Suppressor macrophage treated with lipopolysaccharide for 4 hours (primary cell): ENCODE data around the gene GSTT2.
"Not testable (repeated sequence)": the region's sequence is repeated elsewhere in the genome, so short reads cannot be mapped to it uniquely, and the experiment has no call there.

Experiments
- DNase-seq: peaks from one replicate; pipeline ENCODE4 v3.0.0-alpha.2; 2020

The GSTT2 gene

DNA sequence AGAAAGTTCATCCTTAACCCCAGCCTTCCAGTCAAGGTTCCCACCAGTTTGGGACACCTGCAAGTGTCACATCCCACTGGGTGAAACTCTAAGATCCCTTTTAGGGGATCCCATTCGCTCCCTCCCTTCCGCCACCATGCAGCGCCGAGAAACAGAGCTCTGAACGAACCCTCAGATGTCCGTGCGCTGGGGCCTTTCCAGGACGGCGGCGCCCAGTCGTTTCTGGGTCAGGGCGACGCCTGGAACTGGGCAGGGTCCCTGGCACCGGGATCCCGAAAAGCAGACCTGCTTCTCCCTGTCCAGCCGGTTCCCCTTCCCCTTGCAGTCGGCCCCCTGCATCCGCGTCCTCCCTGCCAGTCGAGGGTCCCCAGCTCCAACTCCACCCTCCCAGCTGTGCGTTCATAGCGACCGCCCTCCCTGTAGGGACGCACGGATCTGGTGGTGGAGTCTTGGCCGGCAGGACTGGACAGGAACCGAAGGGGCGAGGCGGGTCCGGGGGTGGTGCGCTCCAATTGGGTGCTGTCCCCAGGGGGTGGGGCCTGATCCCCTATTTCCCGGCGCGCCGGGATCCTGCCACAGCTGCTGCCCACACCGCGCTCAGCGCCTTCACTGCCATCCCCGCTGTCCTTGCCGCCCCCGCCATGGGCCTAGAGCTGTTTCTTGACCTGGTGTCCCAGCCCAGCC lies at the start of gene GSTT2:
TSS of gene GSTT2 (plus strand) at position 578 of the 684 bp plus-strand sequence.
- not testable (repeated sequence) for DNase-seq

DNA sequence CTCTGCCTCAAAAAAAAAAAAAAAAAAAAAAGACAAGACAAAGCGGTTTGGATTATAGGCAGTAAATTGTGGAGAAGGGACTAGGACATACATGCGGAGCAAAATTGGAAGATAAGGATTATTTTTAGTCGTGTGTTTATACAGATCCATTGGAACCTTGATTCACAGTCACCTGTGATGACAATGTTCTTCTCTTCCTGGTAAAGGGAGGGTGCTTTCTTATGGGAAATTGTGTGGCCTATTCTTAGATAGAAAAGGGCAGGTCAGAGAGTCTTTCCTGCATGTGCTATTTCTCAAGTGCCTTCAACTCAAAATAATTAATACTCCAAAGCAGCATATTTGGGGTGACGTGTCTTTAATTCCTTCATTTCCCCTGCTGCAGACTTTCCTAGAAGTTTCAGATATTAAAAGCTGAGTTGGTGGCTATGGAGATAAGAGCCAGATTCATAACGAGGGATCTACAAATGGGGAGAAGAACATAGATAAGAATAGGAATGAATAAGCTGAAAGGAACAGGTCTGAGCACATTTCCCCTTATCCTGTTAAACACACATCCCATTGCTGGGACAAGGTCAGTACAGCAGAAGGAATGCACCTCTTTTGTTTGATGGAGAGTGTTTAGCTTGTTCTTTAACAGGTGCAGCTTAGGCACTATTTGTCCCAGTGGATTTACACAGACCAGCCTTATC lies 41.5 kb upstream of the GSTT2 start:
- DNase-seq, result no peak

DNA sequence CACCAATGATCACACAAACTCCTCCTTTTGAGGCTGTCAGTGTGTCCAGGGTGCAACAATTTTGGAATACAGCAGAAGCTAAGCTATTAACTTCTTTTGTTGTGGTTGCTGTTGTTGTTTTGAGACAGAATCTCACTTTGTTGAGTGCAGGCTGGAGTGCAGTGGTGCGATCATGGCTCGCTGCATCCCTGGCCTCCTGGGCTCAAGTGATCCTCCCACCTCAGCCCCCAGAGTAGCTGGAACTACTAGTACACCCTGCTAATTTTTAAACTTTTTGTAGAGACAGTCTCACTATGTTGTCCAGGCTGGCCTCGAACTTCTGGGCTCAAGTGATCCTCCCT lies 40.9 kb upstream of the GSTT2 start:
- DNase-seq, result no peak

DNA sequence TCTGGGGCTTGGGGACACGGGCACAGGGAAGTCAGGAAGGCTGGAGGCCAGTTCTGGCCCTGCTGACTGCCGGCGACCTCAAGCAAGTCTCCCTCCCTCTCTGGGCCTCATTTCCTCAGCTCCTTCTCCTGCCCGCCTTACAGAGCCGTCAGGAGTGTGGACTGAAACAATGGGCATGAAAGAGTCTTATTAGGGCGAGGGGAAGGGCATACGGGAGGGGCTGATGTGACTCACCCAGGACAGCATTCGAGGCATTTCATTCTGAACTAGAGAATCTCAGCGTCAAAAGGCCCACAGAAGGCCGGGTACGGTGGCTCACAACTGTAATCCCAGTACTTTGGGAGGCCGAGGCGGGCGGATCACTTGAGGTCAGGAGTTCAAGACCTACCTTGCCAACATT lies 39.8 kb upstream of the GSTT2 start:
- not testable (repeated sequence) for DNase-seq

DNA sequence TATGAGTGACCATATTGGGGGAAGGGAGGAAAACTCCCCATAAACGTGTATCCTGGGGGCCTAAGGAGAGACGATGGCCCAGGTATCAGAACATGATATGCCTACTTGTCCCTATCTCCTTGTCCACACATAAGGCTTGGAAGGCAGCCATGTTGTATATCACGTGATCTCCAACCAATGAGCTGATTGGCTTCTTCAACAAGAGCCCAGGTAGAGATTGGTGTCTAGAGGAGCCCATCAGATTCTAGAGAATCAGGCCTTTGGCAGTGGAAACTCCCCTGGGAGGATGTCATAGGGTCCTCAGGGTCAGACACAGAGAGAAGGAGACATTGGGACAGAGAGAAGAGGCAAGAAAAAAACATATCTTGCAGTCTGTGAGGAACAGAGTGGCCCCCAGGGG lies 32.5 kb upstream of the GSTT2 start:
- not testable (repeated sequence) for DNase-seq

DNA sequence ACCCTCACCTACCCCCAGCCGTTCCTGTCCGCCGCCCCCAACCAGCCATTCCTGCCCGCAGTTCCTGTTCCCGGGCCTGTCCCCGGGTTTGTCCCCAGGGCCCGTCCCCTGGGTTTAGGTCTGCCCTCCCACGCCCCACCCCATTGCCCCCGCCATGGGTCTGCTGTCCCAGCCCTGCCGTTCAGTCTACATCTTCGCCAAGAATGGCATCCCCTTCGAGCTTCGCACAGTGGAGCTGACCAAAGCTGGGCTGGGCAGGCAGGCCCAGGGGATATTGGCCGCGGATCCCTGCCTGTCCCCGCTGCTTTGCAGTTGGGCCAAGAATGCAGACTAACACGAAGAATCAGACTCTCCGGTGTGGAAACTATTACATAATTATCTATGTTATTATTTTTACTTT lies 30.2 kb upstream of the GSTT2 start:
- DNase-seq, result not testable (repeated sequence)

DNA sequence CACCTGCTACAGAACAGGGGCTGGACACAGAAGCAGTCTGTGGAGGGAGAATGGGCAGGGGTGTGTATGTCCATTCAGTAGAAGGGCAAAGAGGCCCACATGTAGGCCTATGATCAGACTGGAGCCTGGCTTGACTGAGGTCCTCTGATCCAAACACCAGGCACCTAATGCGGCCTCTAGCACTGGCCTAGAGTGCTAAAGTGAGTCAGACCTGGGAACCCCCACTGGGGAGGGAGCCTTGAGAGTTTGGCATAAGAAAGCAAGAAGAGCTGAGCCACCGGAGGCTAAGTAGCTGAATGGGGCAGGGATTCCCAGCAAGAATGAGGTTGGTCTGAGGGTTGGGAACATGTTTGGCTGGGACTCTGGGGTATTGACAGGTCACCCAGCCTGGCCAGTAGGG lies 28.6 kb upstream of the GSTT2 start:
- peak; percentile 6 for DNase-seq

DNA sequence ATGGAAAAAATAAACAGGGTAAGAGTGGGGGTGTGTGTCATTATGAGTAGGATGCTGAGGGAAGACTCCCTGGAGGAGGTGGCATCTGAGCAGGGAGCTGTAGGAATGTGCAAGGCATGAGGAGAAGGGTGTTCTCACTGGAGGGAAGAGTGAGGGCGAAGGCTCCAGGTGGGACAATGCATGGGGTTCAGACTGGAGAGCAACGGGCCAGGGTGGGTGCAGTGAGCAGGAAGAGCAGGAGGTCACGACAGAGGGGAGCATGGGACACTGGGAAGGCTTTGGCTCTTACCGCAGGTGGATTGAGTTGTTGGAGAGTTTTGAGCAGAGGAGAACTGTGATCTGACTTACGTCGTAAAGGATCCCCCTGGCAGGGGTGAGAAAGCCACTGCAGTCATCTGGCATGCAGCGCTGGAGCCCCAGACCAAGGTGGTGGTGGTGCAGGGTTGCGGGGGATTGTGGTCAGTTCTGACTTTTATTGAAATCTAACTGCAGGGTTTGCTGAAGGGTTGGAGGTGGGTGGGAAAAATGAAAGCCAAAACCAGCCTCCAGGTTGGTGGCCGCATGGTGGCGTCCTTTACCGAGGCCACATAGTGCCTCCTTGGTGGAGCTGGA lies 27.0 kb upstream of the GSTT2 start:
- DNase-seq, result not testable (repeated sequence)

DNA sequence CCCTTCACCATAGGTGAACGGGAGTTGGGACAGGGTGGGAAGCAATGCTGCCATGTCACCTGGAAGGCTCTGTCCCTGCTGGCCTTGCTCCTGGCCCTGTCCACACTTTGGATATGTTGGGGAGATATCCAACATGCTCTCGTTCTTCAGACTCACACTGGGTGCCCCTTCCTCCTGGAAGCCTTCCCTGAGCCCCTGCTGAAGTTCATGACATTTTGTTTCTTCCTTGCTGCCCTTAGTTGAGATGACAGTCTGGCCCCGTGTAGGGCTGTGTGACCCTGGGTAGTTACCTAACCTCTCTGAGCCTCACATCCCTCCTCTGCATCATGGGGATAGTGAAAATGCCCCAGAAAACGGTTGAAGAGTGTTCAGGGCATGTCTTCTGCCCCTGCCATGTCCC lies 26.4 kb upstream of the GSTT2 start:
- not testable (repeated sequence) for DNase-seq

DNA sequence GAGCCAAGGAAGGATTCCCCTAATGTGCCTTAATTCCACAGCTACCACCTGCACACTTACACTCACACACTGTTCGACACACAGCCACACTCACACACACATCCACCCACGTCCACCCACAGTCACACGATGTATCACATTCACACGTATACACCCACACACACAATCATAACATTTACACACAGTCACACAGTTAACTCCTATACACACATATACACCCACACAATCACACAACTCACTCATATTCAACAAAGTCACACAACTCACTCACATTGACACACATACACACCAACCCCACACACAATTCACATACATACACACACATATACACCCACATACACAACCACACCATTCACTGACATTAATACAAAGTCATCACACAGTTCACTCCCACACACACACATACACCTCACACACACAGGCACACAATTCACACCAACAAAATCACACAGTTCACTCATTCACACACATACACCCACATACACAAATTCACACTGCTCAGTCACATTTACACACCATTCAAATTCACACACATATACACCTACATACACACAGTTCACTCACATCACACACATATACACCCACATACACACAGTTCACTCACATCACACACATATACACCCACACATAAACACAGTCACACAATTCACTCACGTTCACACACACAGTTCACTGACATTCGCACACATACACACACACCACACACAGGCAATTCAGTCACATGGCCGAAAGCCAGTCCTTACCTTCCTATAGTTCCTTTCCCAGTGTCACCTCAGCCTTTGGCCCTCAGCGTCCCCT lies 25.5 kb upstream of the GSTT2 start:
- DNase-seq, result not testable (repeated sequence)

DNA sequence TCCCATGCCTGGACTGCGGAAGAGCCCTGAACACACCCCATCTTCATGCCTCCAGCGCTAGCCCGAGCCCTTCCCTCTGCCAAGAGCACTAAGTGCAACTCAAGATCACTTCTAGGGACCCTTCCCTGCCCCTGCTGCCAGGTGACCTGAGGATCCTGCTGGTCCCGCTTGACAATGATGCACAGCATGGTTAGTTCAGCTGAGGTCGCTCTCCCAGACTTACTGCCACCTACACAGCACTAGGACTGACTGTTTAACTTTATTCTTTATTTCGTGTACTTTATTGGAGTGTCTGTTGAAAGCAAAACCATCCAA lies 25.0 kb upstream of the GSTT2 start:
- not testable (repeated sequence) for DNase-seq

DNA sequence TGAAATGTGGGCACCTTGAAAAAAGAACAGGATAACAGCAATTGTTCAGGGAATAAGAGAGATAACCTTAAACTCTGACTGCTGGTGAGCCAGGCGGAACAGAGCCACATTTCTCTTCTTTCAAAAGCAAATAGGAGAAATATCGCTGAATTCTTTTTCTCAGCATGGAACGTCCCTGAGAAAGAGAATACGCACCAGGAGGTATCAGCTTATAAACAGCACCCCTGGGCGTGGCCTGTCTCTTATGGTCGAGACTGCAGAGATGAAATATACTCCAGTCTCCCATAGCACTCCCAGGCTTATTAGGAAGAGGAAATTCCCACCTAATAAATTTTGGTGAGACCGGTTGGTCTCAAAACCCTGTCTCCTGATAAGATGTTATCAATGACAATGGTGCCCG lies 24.0 kb upstream of the GSTT2 start:
- DNase-seq, result not testable (repeated sequence)

DNA sequence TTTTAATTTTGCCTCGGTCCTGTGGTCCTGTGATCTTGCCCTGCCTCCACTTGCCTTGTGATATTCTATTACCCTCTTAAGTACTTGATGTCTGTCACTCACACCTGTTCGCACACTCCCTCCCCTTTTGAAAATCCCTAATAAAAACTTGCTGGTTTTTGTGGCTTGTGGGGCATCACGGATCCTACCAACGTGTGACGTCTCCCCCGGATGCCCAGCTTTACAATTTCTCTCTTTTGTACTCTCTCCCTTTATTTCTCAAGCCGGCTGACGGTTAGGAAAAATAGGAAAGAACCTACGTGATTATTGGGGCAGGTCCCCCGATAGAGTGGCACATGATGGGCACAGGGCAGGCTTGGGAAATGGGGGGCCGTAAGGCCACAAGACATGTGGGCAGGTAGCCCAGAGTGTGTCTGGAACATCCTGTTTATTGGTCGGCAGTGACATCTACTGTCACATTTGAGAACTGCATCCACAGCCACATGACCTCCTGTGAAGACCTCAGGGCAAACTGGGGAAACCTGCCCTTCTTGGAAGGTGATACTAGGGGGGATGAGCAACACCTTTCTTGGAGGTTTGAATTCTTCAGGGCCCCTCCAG lies 23.5 kb upstream of the GSTT2 start:
- peak; percentile 82 for DNase-seq

DNA sequence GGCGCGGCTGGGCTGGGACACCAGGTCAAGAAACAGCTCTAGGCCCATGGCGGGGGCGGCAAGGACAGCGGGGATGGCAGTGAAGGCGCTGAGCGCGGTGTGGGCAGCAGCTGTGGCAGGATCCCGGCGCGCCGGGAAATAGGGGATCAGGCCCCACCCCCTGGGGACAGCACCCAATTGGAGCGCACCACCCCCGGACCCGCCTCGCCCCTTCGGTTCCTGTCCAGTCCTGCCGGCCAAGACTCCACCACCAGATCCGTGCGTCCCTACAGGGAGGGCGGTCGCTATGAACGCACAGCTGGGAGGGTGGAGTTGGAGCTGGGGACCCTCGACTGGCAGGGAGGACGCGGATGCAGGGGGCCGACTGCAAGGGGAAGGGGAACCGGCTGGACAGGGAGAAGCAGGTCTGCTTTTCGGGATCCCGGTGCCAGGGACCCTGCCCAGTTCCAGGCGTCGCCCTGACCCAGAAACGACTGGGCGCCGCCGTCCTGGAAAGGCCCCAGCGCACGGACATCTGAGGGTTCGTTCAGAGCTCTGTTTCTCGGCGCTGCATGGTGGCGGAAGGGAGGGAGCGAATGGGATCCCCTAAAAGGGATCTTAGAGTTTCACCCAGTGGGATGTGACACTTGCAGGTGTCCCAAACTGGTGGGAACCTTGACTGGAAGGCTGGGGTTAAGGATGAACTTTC lies 18.7 kb upstream of the GSTT2 start, which contains the start of gene GSTT2B:
TSS of gene GSTT2B (minus strand) at position 112 of the 688 bp plus-strand sequence. CDS start at position 48, 64 bp downstream.
- not testable (repeated sequence) for DNase-seq

DNA sequence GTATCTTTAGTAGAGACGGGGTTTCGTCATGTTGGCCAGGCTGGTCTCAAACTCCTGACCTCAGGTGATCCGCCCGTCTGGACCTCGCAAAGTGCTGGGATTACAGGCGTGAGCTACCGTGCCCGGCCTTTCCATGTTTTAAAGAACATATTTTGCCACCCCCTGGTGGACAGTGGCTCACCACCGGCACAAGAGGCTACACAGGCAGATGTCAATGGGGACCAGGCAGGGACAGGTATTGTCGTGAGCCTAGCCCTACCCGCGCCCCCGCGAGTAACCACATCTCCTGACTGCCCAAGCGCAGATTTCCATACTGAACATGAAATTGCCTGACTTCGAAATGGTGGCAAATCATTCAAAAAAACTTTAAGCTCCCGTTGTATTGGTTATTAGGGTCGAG lies 13.8 kb upstream of the GSTT2 start:
- DNase-seq, result not testable (repeated sequence)

DNA sequence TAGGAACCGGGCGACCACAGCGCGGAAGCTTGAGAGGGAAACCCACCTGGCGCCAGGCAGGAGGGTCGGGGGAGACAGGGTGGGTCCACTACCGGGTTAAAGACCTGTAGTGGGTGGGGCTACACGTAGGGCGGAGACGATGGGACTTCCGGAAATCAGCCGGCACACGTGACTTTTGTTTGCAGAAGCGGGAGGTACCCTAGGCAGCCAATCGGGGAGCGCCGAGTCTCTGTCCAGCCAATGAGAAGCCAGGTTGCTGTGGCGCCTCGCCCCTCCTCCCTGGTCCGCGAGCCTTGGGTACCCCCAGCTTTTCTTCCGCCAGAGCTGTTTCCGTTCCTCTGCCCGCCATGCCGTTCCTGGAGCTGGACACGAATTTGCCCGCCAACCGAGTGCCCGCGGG lies 13.4 kb upstream of the GSTT2 start, which contains the start of gene DDTL:
TSS of gene DDTL (plus strand) at position 321 of the 400 bp plus-strand sequence. CDS start at position 348, 27 bp downstream.
- DNase-seq, result not testable (repeated sequence)

DNA sequence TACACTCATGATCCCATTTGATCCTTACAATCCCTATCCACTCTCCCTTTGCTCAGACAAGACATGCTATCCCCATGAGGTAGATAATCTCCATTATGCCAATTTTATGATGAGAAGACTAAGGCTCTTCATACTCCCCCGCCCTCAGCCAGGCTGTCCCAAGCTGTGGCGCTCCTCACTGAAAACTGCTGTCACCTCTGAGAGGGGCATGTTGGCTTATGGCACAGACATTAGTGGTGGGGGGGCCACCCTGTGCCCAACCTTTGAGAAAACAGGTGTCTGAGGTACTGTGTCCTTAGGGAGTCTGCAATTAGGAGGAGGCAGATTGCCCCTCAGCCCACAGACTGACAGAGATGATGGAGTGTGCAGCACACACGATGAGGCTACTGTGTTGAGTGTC lies 10.9 kb upstream of the GSTT2 start:
- no peak for DNase-seq

DNA sequence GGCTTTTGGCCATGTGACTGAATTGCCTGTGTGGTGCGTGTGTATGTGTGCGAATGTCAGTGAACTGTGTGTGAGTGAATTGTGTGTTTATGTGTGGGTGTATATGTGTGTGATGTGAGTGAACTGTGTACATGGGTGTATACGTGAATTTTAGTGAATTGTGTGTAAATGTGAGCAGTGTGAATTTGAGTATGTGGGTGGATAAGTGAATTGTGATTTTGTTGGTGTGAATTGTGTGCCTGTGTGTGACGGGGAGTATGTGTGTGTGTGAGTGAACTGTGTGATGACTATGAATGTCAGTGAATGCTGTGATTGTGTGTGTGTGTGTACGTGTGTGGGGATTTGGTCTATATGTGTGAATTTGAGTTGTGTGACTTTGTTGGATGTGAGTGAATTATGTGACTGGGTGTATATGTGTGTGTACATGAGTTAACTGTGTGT lies 9.7 kb upstream of the GSTT2 start:
- DNase-seq, result no peak

DNA sequence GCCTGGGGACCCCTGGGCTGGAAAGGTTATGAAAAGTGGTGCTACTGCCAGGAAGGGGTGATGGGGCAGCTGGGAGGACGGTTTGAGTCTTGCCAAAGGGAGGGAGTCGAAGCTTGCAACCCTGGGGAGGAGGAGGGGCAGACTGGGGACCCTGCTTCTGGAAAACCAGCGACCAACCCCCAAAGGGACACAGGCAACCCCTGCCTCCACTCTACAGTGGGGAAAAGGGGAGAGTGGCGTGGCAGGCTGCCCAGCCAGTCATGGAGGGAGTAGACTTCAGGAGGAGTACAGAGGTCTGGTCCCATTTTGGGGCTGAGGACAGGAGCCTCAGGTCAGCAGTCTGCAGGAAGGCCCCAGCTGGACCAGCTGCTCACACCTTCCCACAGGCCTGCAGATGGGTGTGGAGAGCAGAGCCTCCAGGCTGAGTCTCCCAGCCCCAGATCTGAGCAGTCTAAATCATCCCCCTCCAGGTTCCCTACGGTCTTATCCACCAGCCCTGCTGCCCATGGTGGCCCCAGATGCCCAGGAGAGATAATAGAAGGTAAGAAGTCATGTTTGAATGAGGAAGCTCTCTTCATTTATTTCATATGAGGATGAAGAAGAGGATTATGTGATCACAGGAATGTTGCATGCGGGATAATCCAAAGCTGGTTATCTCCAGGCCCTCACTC lies 9.0 kb upstream of the GSTT2 start:
- DNase-seq, result no peak

DNA sequence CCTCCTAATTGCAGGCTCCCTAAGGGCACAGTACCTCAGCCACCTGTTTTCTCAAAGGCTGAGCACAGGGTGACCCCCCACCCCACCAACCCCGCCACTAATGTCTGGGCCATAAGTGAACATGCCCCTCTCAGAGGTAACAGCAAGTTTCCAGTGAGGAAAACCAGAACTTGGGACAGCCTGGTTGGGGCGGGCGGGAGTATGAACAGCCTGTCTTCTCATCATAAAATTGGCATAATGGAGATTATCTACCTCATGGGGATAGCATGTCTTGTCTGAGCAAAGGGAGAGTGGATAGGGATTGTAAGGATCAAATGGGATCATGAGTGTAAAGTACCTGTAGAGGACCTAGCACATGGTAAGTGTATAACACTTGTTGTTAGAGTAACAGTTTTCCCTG lies 8.0 kb upstream of the GSTT2 start:
- DNase-seq, result not testable (repeated sequence)

DNA sequence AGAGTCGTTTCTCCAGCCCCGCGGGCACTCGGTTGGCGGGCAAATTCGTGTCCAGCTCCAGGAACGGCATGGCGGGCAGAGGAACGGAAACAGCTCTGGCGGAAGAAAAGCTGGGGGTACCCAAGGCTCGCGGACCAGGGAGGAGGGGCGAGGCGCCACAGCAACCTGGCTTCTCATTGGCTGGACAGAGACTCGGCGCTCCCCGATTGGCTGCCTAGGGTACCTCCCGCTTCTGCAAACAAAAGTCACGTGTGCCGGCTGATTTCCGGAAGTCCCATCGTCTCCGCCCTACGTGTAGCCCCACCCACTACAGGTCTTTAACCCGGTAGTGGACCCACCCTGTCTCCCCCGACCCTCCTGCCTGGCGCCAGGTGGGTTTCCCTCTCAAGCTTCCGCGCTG lies 5.6 kb upstream of the GSTT2 start, which contains the start of gene DDT:
TSS of gene DDT (minus strand) at position 97 of the 400 bp plus-strand sequence. CDS start at position 70, 27 bp downstream.
- DNase-seq, result not testable (repeated sequence)
